ENCODE data around the gene MBD4. TPM values are rescaled to one million over a fixed set of nuclear protein-coding genes. Genes with fewer than 3 reads are reported as not detected.

MBD4 gene
- total and polyA plus RNA-seq, 7 experiments from 2014 or later = 37.9 to 56.6 (median 46.9) TPM

DNA sequence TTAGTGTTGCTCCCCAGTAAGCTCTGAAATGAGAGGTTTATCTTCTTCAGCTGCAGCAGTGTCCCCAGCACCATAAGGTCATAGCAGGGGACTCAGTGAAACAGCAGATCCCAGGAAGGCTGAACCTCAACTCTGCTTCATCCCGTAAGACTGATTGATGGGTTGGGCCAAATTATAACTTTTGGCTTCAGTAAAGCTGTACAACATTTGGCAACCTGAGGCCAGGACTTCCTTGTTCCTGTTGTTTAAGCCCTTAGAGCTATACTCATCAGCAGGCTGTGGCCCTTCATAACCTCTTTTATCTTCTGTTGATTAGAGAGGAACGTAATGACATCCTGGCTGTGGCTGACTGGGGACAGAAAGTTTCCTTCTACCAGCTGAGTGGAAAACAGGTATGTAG lies 29.3 kb upstream of the MBD4 start:
- intact Hi-C loops (cut with micrococcal nuclease) = loop anchor here in 1 of 2 donors (5.0 kb wide), 1 partner anchor 1212 kb away; no protein-coding TSS in a partner anchor
- H3K36me3 Mint-ChIP-seq = peaks cover 0 to 42% (median 10%) of the 10 kb centered on the region in 5 donors
- ATAC-seq (no peak), DNase-seq (peak in 3 of 9 donors; percentile 15 to 44 (median 16))
- no peaks in the 10 kb centered on the region for H3K9me3 Mint-ChIP-seq
- peak overlapping the region in 6 of 9 donors; percentile 4 to 71 (median 27) for H3K27ac Mint-ChIP-seq
- Histone ChIP-seq H3K27ac (ENCODE audit: low read depth, low read length) (no peak overlapping the region), H3K4me3 (ENCODE audit: low read length) (no peak overlapping the region), H3K36me3 (ENCODE audit: control insufficient read depth in 2 of 3, insufficient read depth in 3 of 3, low read length in 3 of 3) (no peaks in the 10 kb centered on the region), H3K27me3 (ENCODE audit: control insufficient read depth in 2 of 2, insufficient read depth in 2 of 2, low read length in 2 of 2) (no peaks in the 10 kb centered on the region), H3K4me1 (ENCODE audit: control insufficient read depth in 2 of 2, insufficient read depth in 2 of 2, low read length in 2 of 2) (no peaks in the 10 kb centered on the region), H3K9me3 (ENCODE audit: control insufficient read depth in 2 of 3, low read length in 3 of 3) (no peaks in the 10 kb centered on the region)
- no peaks in the 10 kb centered on the region for H3K27me3 Mint-ChIP-seq
- H3K4me3 Mint-ChIP-seq = no peak overlapping the region
- H3K4me1 Mint-ChIP-seq = peaks cover 2 to 17% (median 8%) of the 10 kb centered on the region in 7 donors
- POLR2A ChIA-PET = interaction anchor here (1.0 to 1.3 kb wide), 2 partner anchors 27 to 29 kb away, joined by 3 to 7 read pairs; partner anchors contain the start of genes IFT122 and MBD4
- CTCF ChIA-PET = no interaction called here

- Mint-ChIP-seq H3K36me3 (peaks cover 0 to 42% (median 14%) of the 10 kb centered on the region in 5 donors), H3K4me1 (peaks cover 2 to 17% (median 8%) of the 10 kb centered on the region in 7 donors), H3K27ac (no peak overlapping the region), H3K4me3 (no peak overlapping the region), H3K27me3 (no peaks in the 10 kb centered on the region), H3K9me3 (no peaks in the 10 kb centered on the region)
- no peak overlapping the region for H3K27ac ChIP-seq (ENCODE audit: low read depth, low read length)
- no peaks in the 10 kb centered on the region for H3K27me3 ChIP-seq (ENCODE audit: control insufficient read depth in 2 of 2, insufficient read depth in 2 of 2, low read length in 2 of 2)
- no peaks in the 10 kb centered on the region for H3K4me1 ChIP-seq (ENCODE audit: control insufficient read depth in 2 of 2, insufficient read depth in 2 of 2, low read length in 2 of 2)
- CTCF ChIA-PET = no interaction called here
- POLR2A ChIA-PET = interaction anchor here (0.7 kb wide), 1 partner anchor 14 kb away, joined by 3 read pairs; no protein-coding TSS in a partner anchor
- H3K36me3 ChIP-seq (ENCODE audit: control insufficient read depth in 2 of 3, insufficient read depth in 3 of 3, low read length in 3 of 3) = no peaks in the 10 kb centered on the region
- H3K9me3 ChIP-seq (ENCODE audit: control insufficient read depth in 2 of 3, low read length in 3 of 3) = no peaks in the 10 kb centered on the region
- DNase-seq (no peak), ATAC-seq (no peak)
- no peak overlapping the region for H3K4me3 ChIP-seq (ENCODE audit: low read length)
- intact Hi-C loops (cut with micrococcal nuclease) = loop anchor here in 1 of 2 donors (5.0 kb wide), 1 partner anchor 1211 kb away; no protein-coding TSS in a partner anchor
These were observed 28.2 kb upstream of the MBD4 start for GRCh38 chr3:129467932-129468331.

DNA sequence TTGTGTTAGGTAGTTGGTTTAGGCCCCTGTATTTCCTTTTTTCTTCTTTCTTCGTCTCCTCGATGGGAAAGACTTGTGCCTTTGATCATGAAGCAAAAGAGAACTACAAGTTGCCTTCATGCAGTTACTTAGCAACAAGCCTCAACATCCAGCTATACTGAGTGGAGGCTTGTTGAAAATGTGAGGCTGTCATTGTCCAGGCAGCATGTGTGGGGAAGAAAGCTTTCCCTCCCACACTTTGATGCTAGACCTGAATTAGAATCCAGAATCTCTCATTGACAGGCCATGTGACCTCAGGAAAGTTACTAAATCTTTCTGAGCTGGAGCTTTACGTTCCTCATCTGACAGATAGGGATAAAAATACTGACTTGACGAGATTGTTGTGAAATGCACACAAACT lies 24.0 kb upstream of the MBD4 start:
- Histone ChIP-seq H3K4me1 (ENCODE audit: control insufficient read depth in 2 of 2, insufficient read depth in 2 of 2, low read length in 2 of 2) (no peaks in the 10 kb centered on the region), H3K27me3 (ENCODE audit: control insufficient read depth in 2 of 2, insufficient read depth in 2 of 2, low read length in 2 of 2) (no peaks in the 10 kb centered on the region), H3K4me3 (ENCODE audit: low read length) (no peak overlapping the region), H3K36me3 (ENCODE audit: control insufficient read depth in 2 of 3, insufficient read depth in 3 of 3, low read length in 3 of 3) (no peaks in the 10 kb centered on the region), H3K9me3 (ENCODE audit: control insufficient read depth in 2 of 3, low read length in 3 of 3) (no peaks in the 10 kb centered on the region), H3K27ac (ENCODE audit: low read depth, low read length) (no peak overlapping the region)
- ChIA-PET CTCF (no interaction called here), POLR2A (interaction anchor here (1.2 kb wide), 1 partner anchor 23 kb away, joined by 3 read pairs; no protein-coding TSS in a partner anchor)
- ATAC-seq = no peak
- H3K9me3 Mint-ChIP-seq = no peaks in the 10 kb centered on the region
- no peak for DNase-seq
- H3K4me3 Mint-ChIP-seq = no peak overlapping the region
- H3K4me1 Mint-ChIP-seq = peaks cover 0 to 7% (median 4%) of the 10 kb centered on the region in 7 donors
- peak overlapping the region in 2 of 9 donors; percentile 14 to 44 for H3K27ac Mint-ChIP-seq
- intact Hi-C loops (cut with micrococcal nuclease) = no loop called here
- peaks cover 4 to 29% (median 15%) of the 10 kb centered on the region in 5 donors for H3K36me3 Mint-ChIP-seq
- no peaks in the 10 kb centered on the region for H3K27me3 Mint-ChIP-seq

DNA sequence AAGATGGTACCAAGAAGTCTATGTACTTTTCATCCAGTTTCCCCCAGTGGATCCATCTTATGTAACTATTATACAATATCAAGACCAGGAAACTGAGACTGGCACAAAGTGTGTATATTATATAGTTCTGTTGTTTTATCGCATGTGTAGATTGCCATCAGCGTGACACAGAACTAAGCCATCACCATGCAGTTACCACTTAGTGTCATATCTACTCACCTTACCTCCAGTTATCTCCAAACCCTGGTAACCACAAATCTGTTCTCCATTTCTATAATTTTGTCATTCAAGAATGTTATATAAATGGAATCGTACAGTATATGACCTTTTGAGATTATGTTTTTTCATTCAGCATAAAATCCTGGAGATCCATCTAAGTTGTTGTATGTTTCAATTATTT lies 23.3 kb upstream of the MBD4 start:
- H3K36me3 Mint-ChIP-seq = peaks cover 4 to 32% (median 15%) of the 10 kb centered on the region in 5 donors
- ATAC-seq (no peak), DNase-seq (no peak)
- no peak overlapping the region for H3K4me3 Mint-ChIP-seq
- Histone ChIP-seq H3K4me1 (ENCODE audit: control insufficient read depth in 2 of 2, insufficient read depth in 2 of 2, low read length in 2 of 2) (no peaks in the 10 kb centered on the region), H3K27ac (ENCODE audit: low read depth, low read length) (no peak overlapping the region), H3K36me3 (ENCODE audit: control insufficient read depth in 2 of 3, insufficient read depth in 3 of 3, low read length in 3 of 3) (no peaks in the 10 kb centered on the region), H3K9me3 (ENCODE audit: control insufficient read depth in 2 of 3, low read length in 3 of 3) (no peaks in the 10 kb centered on the region), H3K27me3 (ENCODE audit: control insufficient read depth in 2 of 2, insufficient read depth in 2 of 2, low read length in 2 of 2) (no peaks in the 10 kb centered on the region), H3K4me3 (ENCODE audit: low read length) (no peak overlapping the region)
- H3K9me3 Mint-ChIP-seq = no peaks in the 10 kb centered on the region
- CTCF ChIA-PET = no interaction called here
- peaks cover 0 to 7% (median 4%) of the 10 kb centered on the region in 7 donors for H3K4me1 Mint-ChIP-seq
- peak overlapping the region in 1 of 9 donors; percentile 44 for H3K27ac Mint-ChIP-seq
- POLR2A ChIA-PET = no interaction called here
- intact Hi-C loops (cut with micrococcal nuclease) = no loop called here
- no peaks in the 10 kb centered on the region for H3K27me3 Mint-ChIP-seq

GRCh38 chr3:129462361-129462968 lies 22.7 kb upstream of the MBD4 start:
- intact Hi-C loops (cut with micrococcal nuclease) = no loop called here
- Mint-ChIP-seq H3K4me3 (no peak overlapping the region), H3K27me3 (no peaks in the 10 kb centered on the region), H3K9me3 (no peaks in the 10 kb centered on the region), H3K36me3 (peaks cover 4 to 30% (median 15%) of the 10 kb centered on the region in 5 donors), H3K27ac (peak overlapping the region in 2 of 9 donors; percentile 28 to 78), H3K4me1 (peaks cover 0 to 7% (median 4%) of the 10 kb centered on the region in 7 donors)
- Histone ChIP-seq H3K4me3 (ENCODE audit: low read length) (no peak overlapping the region), H3K9me3 (ENCODE audit: control insufficient read depth in 2 of 3, low read length in 3 of 3) (no peaks in the 10 kb centered on the region), H3K27me3 (ENCODE audit: control insufficient read depth in 2 of 2, insufficient read depth in 2 of 2, low read length in 2 of 2) (no peaks in the 10 kb centered on the region), H3K27ac (ENCODE audit: low read depth, low read length) (no peak overlapping the region), H3K4me1 (ENCODE audit: control insufficient read depth in 2 of 2, insufficient read depth in 2 of 2, low read length in 2 of 2) (no peaks in the 10 kb centered on the region), H3K36me3 (ENCODE audit: control insufficient read depth in 2 of 3, insufficient read depth in 3 of 3, low read length in 3 of 3) (no peaks in the 10 kb centered on the region)
- ChIA-PET POLR2A (no interaction called here), CTCF (no interaction called here)
- ATAC-seq = no peak
- no peak for DNase-seq

- no peaks in the 10 kb centered on the region for H3K9me3 ChIP-seq (ENCODE audit: control insufficient read depth in 2 of 3, low read length in 3 of 3)
- Mint-ChIP-seq H3K4me1 (peaks cover 0 to 7% (median 2%) of the 10 kb centered on the region in 7 donors), H3K36me3 (peaks cover 4 to 31% (median 18%) of the 10 kb centered on the region in 5 donors), H3K4me3 (no peak overlapping the region), H3K9me3 (no peaks in the 10 kb centered on the region), H3K27ac (no peak overlapping the region), H3K27me3 (no peaks in the 10 kb centered on the region)
- no peak for DNase-seq
- no peak overlapping the region for H3K4me3 ChIP-seq (ENCODE audit: low read length)
- ATAC-seq = no peak
- H3K27me3 ChIP-seq (ENCODE audit: control insufficient read depth in 2 of 2, insufficient read depth in 2 of 2, low read length in 2 of 2) = no peaks in the 10 kb centered on the region
- H3K36me3 ChIP-seq (ENCODE audit: control insufficient read depth in 2 of 3, insufficient read depth in 3 of 3, low read length in 3 of 3) = no peaks in the 10 kb centered on the region
- ChIA-PET POLR2A (no interaction called here), CTCF (no interaction called here)
- no peaks in the 10 kb centered on the region for H3K4me1 ChIP-seq (ENCODE audit: control insufficient read depth in 2 of 2, insufficient read depth in 2 of 2, low read length in 2 of 2)
- H3K27ac ChIP-seq (ENCODE audit: low read depth, low read length) = no peak overlapping the region
- intact Hi-C loops (cut with micrococcal nuclease) = no loop called here
These were observed 21.9 kb upstream of the MBD4 start for GRCh38 chr3:129461461-129462146.

Data from naive thymus-derived CD4-positive, alpha-beta T cell (primary cell).